GM18526 (cell line): ENCODE measurements around the gene DMAC2.

Experiments used
- POLR2A ChIP-seq: IDR thresholded peaks from 3 replicates; pipeline ENCODE4 v1.6.1; 2011; ENCODE audit not compliant: insufficient read length; ENCODE audit errors: extremely low read depth

DMAC2 gene

GRCh38 chr19:41413947-41414346, 25.8 kb downstream of the DMAC2 start:
- no peak for TF ChIP-seq POLR2A

DNA sequence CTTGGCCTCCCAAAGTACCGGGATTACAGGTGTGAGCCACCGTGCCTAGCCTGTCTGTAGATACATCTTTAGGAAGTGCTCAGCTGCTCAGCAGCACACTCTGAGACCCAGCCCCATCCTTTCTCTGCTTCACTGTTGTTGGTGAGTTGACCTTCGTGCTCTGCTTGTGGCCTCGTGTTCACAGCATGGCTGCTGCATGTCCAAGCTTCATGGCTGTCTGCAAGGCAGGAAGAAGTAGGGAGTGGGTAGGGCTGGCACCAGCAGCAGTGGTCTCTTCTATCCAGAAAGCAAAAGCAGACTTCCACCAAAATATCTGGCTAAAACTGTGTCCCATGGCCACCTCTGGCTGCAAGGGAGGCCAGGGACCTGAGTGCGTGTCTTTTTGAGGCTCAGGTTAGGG, 26.8 kb downstream of the DMAC2 start:
- no peak for TF ChIP-seq POLR2A

- no peak for TF ChIP-seq POLR2A
Measured at GRCh38 chr19:41411968-41412265, 27.8 kb downstream of the DMAC2 start.

DNA sequence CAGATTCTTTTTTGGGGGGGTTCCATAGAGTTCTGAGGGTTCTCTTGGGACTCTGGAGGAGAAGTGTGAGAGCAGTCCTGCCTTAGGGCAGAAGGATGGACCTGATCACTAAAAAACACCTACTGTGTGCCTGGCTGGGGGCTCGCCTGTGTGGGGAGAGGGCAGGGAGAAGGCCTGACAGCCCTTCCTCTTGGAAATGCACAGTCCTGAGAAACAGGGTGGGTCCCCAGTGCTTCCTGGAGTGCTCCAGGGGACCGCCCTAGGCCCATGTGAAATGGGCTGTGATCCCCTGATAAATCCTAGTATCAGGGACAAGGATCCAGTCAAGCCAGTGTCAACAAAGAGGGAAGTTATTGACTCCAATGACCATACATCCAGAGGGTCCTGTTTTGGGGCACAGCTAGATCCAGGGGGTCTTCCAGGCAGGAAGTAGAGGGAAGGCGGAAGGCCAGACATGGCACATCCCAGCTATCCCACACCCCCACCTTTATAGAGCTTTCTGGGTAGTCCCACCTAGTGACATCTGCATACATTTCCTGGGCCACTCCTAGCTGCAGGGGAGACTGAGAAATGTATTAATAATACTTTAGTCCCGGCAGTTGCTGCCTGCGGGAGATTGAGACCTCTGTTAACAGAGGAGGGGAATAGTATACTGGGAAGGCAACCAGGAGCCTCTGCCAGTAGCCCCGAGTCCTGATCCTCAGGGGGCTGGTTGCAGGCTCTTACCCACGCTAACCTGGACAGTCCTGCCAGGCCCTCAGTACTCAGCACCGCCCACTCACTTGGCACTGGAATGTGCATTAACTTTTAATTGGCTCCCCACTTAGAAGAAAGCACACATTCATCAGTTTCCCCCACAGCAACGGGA, 28.4 kb downstream of the DMAC2 start:
- no peak for TF ChIP-seq POLR2A

DNA sequence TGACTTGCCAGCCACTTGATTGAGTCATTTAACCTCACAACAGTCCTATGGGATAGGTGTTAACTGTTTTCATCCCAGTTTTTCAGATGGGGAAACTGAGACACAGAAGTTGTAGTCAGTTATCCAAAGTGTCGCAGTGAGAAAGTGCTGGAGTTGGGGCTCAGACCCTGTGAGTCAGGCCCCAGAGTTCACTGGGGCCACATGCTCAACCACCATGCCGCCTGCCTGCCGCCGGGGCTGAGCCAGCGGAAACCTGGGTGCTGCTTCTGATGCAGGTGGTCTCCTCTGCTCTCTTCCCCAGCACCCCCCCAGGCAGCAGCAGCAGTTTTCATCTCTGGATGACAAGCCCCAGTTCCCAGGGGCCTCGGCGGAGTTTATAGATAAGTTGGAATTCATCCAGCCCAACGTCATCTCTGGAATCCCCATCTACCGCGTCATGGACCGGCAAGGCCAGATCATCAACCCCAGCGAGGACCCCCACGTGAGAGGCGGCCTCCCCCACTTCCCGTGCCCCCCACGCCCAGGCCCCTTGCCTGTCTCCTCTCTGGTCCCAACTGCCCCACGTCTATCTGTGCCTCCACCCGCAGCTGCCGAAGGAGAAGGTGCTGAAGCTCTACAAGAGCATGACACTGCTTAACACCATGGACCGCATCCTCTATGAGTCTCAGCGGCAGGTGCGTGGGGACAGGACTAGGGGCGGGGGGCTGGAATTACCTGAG, 29.2 kb downstream of the DMAC2 start:
- TF ChIP-seq POLR2A: no peak

DNA sequence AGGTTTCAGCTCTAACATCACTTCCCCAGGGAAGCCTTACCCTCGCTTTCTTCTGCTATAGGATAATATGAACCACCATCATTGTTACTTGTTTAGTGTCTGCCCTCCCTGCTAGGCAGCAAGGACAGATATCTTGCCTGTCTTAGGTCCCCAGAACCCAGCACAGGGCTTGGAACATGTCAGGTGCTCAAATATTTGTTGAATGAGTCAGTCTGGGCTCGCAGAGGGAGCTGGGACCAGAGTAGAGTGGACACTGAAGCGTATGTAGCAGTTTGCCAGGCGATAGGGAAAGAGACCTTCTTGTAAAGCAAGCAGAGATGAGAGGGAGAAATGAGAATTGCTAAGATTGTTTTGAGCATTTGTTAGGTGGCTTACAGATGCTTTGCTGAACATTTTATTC, 30.4 kb downstream of the DMAC2 start:
- no peak for TF ChIP-seq POLR2A

DNA sequence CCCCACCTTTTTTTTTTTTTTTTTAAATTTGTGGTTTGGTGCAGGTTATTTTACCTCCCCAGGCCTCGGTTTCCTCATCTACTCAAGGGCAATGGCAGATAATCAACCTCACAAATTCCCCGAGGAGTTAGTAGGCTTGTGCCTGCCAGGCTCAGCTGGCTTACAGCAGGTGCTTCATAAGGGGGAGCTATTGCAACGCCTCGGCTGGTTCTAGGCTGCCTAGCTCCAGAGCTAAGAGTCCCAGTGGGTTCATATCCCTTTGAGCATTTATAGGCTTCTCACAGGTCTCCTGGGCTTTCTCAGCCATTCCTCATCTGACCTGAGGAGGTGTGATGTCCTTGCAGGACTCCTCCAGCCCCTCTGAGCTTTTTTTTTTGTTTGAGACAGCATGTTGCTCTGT, 31.5 kb downstream of the DMAC2 start:
- TF ChIP-seq POLR2A: no peak

- no peak for TF ChIP-seq POLR2A
Measured at GRCh38 chr19:41407271-41407670, 32.4 kb downstream of the DMAC2 start.

DNA sequence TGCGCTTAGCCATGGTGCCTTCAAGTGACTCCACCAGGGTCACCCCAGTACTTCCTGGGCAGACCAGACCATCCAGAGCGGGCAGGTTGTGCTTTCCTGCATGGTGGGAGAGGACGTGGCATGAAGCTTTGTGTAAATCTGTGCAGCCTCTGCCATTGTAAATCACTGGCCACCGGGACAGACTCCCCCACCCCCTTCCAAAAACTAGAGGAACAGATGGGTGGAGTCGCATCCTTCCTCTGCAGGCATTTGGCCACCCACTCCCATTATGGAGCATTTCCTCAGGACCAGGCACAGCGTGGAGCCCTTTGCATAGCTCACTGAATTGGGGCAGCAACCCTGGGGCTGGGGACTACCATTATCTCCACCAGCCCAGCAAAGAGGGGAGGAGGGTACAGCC, 33.9 kb downstream of the DMAC2 start:
- no peak for TF ChIP-seq POLR2A

DNA sequence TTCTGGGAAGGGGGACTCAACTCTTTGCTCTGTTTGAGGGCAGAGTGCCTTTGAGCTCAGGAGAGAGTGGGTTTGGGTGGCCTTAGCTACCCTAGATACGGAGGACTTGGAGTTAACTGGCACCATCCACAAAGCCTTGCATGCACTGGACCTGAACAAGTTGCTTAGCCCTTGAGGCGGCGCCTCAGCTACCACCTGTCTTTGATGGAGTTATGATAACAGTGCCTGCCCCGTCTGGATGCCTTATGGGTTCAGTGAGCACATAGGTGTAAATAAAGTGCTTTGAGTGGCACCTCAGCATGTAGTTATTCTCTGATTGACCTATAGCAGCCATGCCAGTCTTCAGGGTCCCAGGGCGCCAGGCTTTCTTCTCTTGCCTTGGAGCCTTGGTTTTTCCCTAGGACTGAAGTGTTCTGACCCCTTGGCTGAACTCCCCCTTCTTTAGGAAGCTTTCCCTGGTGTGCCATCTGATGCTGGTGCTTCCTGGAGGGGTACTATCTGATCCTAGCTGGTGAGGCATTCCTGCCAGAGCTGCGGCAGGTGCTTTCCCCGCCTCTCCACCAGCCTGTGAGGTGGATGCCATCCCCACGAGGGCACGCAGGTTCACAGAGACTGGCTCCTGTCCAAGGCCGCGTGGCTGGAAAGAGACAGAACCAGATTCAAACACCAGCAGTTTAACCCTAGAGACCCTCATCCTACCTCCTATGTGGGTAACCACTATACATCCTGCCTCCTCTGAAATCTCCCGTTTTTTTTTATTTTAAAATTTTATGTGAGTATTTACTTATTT, 36.3 kb downstream of the DMAC2 start:
- no peak for TF ChIP-seq POLR2A

DNA sequence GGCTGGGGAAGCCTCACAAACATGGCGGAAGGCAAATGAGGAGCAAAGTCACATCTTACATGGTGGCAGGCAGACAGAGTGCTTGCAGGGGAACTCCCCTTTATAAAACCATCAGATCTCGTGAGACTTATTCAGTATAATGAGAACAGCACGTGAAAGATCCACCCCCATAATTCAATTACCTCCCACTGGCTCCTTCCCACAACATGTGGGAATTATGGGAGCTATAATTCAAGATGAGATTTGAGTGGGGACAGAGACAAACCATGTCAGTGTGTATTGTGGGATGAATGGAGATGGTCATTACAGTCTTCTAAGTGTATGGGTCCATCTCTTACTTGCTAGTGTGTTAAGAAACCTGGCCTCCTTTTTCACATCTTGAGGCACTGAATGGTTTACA, 37.7 kb downstream of the DMAC2 start:
- TF ChIP-seq POLR2A: no peak

DNA sequence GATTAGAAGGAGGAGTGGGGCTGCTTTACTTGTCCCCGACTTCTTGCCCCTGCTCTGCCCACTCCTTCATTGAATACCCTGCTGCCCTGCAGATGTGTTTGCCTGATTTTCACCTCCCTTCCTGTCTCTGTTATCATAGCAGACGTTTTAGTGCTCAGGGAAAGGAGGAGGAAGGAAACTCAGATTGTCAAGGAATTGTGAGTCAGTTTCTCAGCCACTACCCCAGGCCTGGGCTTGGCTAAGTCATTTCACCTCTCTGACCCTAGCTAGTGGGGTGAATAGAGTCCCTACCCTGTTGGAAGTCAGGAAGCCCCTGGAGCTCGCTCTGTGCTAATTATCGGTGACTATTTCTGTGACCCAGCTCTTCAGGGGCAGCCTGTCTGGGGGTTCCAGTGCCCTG, 38.2 kb downstream of the DMAC2 start:
- TF ChIP-seq POLR2A: no peak

GRCh38 chr19:41399525-41399924, 40.2 kb downstream of the DMAC2 start:
- no peak for TF ChIP-seq POLR2A

DNA sequence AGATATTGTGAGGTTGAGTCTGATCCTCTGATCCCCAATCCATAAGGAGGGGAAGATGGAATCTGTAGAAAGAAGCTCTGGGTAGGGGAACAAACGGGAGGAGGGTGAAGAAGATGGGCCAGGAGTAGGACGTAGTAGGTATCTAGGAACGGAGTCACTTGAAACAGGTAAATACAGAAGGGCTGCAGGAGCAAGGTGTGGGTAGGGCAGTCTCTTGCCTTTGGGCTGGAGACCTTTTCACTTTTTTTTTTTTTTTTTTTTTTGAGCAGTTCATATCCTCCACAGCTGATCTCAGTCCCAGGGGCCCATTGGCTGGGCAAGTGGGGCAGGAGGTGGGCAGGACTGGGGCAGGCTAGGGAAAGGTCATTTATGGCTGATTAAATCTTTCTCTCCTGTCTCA, 40.6 kb downstream of the DMAC2 start:
- no peak for TF ChIP-seq POLR2A

DNA sequence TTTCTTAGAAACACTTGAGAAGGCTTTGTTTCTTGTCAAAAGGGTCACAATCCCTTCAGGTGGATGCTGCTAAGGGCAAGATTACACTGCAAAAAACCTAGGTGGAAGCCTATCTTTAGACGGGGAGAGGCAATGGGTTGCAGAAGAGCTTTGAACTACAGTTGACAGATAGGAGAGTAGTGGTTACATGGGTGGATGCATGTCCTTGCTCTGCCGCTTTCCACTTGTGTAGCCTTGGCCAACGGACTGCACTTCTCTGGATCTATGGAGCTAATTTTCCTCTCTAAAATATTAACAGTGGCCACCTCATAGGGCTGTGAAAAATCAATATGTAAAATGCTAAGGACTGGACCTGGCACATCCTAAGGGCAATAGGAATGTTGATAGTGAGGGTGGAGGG, 41.1 kb downstream of the DMAC2 start:
- TF ChIP-seq POLR2A: no peak

GRCh38 chr19:41398050-41398418, 41.7 kb downstream of the DMAC2 start:
- TF ChIP-seq POLR2A: no peak
